Thyroid gland (tissue), 4 donors: Measurements from ENCODE around the gene L1TD1. TPM values are rescaled to one million over a fixed set of nuclear protein-coding genes. Genes with fewer than 3 reads are reported as not detected.
"Not testable (repeated sequence)": the region's sequence is repeated elsewhere in the genome, so short reads cannot be mapped to it uniquely, and the experiment has no call there.

Source experiments
- DNase-seq, 2 donors: peaks; one replicate each; pipeline ENCODE4 v3.0.0-alpha.2; 2019
- H3K27ac ChIP-seq, 3 donors: fragments of 200-600 bp; sonication (generic); 1 replicate in 2 of 3; 2 replicates in 1 of 3; pipeline ENCODE4 v1.5.1; 2016 to 2019; ENCODE audit warnings: mild to moderate bottlenecking in 1 of 3, moderate library complexity in 1 of 3
- H3K27me3 ChIP-seq: fragments of 200-600 bp; sonication (generic); one replicate; pipeline ENCODE4 v1.5.1; 2019
- H3K36me3 ChIP-seq, 2 donors: fragments of 200-600 bp; sonication (generic); one replicate each; pipeline ENCODE4 v1.5.1; 2016 to 2019
- H3K4me1 ChIP-seq, 2 donors: fragments of 200-600 bp; sonication (generic); one replicate each; pipeline ENCODE4 v1.5.1; 2017 to 2019
- H3K4me3 ChIP-seq, 3 donors: fragments of 200-600 bp; sonication (generic); replicated peaks in 1 of 3; 1 replicate in 2 of 3; 2 replicates in 1 of 3; pipeline ENCODE4 v1.5.1; 2016; ENCODE audit warnings: mild to moderate bottlenecking in 1 of 3
- H3K9me3 ChIP-seq: fragments of 200-600 bp; sonication (generic); one replicate; pipeline ENCODE4 v1.5.1; 2017
- POLR2A ChIP-seq, 2 donors: fragments of 450-650 bp; IDR thresholded peaks; one replicate each; pipeline ENCODE4 v1.6.1; 2017; ENCODE audit warnings: antibody characterized with exemption in 2 of 2, mild to moderate bottlenecking in 2 of 2, moderate library complexity in 1 of 2
- WGBS, 2 donors: methylation state at CpG; one replicate each; pipeline ENCODE4 v1.1.5; 2017; 5-methylcytosine and 5-hydroxymethylcytosine counted together
- intact Hi-C: fragments of 100-400 bp; cut with DNase I; formaldehyde crosslinking; loops from one replicate; pipeline ENCODE4 v1.15.1; 2023
- total RNA-seq, 4 donors: library from RNA; depleted of rRNA; stranded (reverse); fragments of >200 nt; gene quantifications; one replicate each; pipeline ENCODE4 v1.2.3, GENCODE V29; 2016
- TF ChIP-seq, protein P1 (sequence below), 6 experiments: fragments of 200-600 bp in 3 of 6; fragments of 450-650 bp in 3 of 6; sonication (generic) in 3 of 6; IDR thresholded peaks; one replicate each; pipeline ENCODE4 v1.5.1; 2016 to 2019; ENCODE audit warnings: antibody characterized with exemption in 6 of 6, mild to moderate bottlenecking in 2 of 6, inconsistent platforms in 1 of 6, moderate library complexity in 1 of 6

The L1TD1 gene, protein sequence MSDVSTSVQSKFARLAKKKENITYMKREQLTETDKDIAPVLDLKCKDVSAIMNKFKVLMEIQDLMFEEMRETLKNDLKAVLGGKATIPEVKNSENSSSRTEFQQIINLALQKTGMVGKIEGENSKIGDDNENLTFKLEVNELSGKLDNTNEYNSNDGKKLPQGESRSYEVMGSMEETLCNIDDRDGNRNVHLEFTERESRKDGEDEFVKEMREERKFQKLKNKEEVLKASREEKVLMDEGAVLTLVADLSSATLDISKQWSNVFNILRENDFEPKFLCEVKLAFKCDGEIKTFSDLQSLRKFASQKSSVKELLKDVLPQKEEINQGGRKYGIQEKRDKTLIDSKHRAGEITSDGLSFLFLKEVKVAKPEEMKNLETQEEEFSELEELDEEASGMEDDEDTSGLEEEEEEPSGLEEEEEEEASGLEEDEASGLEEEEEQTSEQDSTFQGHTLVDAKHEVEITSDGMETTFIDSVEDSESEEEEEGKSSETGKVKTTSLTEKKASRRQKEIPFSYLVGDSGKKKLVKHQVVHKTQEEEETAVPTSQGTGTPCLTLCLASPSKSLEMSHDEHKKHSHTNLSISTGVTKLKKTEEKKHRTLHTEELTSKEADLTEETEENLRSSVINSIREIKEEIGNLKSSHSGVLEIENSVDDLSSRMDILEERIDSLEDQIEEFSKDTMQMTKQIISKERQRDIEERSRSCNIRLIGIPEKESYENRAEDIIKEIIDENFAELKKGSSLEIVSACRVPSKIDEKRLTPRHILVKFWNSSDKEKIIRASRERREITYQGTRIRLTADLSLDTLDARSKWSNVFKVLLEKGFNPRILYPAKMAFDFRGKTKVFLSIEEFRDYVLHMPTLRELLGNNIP
- total RNA-seq = 1 to 10 TPM in 1 of 4 donors, under 1 TPM in 3; 0.11 to 1.1 (median 0.60) TPM

- intact Hi-C loops = no loop called here
- no peaks in the 10 kb centered on the region for H3K4me1 ChIP-seq
- TF ChIP-seq, protein P1, sequence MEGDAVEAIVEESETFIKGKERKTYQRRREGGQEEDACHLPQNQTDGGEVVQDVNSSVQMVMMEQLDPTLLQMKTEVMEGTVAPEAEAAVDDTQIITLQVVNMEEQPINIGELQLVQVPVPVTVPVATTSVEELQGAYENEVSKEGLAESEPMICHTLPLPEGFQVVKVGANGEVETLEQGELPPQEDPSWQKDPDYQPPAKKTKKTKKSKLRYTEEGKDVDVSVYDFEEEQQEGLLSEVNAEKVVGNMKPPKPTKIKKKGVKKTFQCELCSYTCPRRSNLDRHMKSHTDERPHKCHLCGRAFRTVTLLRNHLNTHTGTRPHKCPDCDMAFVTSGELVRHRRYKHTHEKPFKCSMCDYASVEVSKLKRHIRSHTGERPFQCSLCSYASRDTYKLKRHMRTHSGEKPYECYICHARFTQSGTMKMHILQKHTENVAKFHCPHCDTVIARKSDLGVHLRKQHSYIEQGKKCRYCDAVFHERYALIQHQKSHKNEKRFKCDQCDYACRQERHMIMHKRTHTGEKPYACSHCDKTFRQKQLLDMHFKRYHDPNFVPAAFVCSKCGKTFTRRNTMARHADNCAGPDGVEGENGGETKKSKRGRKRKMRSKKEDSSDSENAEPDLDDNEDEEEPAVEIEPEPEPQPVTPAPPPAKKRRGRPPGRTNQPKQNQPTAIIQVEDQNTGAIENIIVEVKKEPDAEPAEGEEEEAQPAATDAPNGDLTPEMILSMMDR (IDR thresholded peaks at IDR 0.05) = no peak
- no peak for TF ChIP-seq POLR2A (IDR thresholded peaks at IDR 0.05)
- peaks cover 4% of the 10 kb centered on the region for H3K27me3 ChIP-seq
- H3K9me3 ChIP-seq = no peaks in the 10 kb centered on the region
- no peak within 1 kb of the TSS for H3K4me3 ChIP-seq
- no peaks in the 10 kb centered on the region for H3K36me3 ChIP-seq
- DNase-seq = no peak
- H3K27ac ChIP-seq = no peak within 1 kb of the TSS
- WGBS, 2 donors = 15 to 18% methylated on average over 28 to 30 of the region's 55 CpGs
Measured at GRCh38 chr1:62194651-62195544, at the start of gene L1TD1. L1TD1 (plus strand) TSS chr1:62194849; CDS start chr1:62206629, 11,780 bp downstream.

- WGBS, 2 donors = 86 to 89% methylated on average over 6 of the region's 6 CpGs
- TF ChIP-seq POLR2A (IDR thresholded peaks at IDR 0.05) = no peak
- TF ChIP-seq, protein P1 (IDR thresholded peaks at IDR 0.05) = no peak
- intact Hi-C loops = no loop called here
Measured at GRCh38 chr1:62159940-62160348, 34.7 kb upstream of the L1TD1 start.

DNA sequence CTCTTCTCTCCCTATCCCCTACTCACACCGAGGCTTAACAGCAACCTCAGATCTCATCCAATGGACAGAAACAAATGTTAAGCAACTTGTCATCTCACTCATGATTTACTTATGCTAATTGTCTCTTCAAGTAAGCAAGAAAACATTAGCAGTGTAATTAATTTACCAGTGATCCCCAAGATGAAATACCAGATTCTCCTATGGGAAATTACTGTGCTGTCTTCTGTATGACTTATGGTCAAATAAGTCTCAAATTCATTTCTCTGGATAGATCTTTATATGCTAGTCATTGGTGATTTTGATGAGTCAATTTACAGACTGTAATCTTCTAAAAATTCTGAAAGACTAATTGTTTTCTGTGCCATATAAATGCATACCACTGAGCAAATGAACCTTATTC lies 32.9 kb upstream of the L1TD1 start:
- intact Hi-C loops = no loop called here
- no peak overlapping the region for H3K4me3 ChIP-seq
- H3K27me3 ChIP-seq = no peaks in the 10 kb centered on the region
- 94 to 98% methylated on average over 1 of the region's 1 CpG for whole genome bisulfite sequencing, 2 donors
- no peak for DNase-seq
- H3K36me3 ChIP-seq = peaks cover 0 to 4% of the 10 kb centered on the region in 2 donors
- H3K9me3 ChIP-seq = no peaks in the 10 kb centered on the region
- no peak overlapping the region for H3K27ac ChIP-seq
- TF ChIP-seq POLR2A (IDR thresholded peaks at IDR 0.05) = no peak
- TF ChIP-seq, protein P1 (IDR thresholded peaks at IDR 0.05) = no peak
- no peaks in the 10 kb centered on the region for H3K4me1 ChIP-seq

More at GRCh38 chr1:62159940-62160348, 34.7 kb upstream of the L1TD1 start:
- Histone ChIP-seq H3K27ac (no peak overlapping the region), H3K9me3 (no peaks in the 10 kb centered on the region), H3K4me1 (no peaks in the 10 kb centered on the region), H3K27me3 (no peaks in the 10 kb centered on the region), H3K36me3 (peaks cover 0 to 4% of the 10 kb centered on the region in 2 donors), H3K4me3 (no peak overlapping the region)
- no peak for DNase-seq

DNA sequence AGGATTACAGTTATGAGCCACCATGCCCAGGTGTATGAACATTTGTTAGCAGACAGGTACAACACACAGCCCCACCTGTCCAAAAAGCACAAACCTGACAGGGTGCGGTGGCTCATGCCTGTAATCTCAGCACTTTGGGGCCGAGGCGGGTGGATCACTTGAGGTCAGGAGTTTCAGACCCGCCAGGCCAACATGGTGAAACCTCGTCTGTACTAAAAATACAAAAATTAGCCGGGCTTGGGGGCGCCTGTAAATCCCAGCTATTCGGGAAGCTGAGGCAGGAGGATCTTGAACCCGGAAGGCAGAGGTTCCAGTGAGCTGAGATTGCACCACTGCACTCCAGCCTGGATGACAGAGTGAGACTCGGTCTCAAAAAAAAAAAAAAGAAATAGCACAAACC lies 24.3 kb upstream of the L1TD1 start:
- DNase-seq, intact Hi-C loops: not testable (repeated sequence)
- WGBS, 2 donors = 63 to 67% methylated on average over 10 of the region's 10 CpGs

More for the DNA sequence above, 24.3 kb upstream of the L1TD1 start:
- H3K9me3 ChIP-seq, H3K27me3 ChIP-seq, H3K36me3 ChIP-seq, H3K27ac ChIP-seq, H3K4me3 ChIP-seq, H3K4me1 ChIP-seq: not testable (repeated sequence)
